Melanocyte of skin (primary cell): ENCODE measurements around the gene PPP1R18. TPM values are rescaled to one million over a fixed set of nuclear protein-coding genes. Genes with fewer than 3 reads are reported as not detected.

Source experiments
- small RNA-seq, 2 donors: library from RNA; depleted of rRNA; stranded (forward); fragments of <200 nt; gene quantifications; one replicate each; pipeline ENCODE3, GENCODE V24; 2012
- total RNA-seq, 2 donors: library from RNA; depleted of rRNA; stranded (reverse); fragments of >200 nt; gene quantifications; 2 replicates each; pipeline ENCODE4 v1.2.3, GENCODE V29; 2012

The PPP1R18 gene, protein sequence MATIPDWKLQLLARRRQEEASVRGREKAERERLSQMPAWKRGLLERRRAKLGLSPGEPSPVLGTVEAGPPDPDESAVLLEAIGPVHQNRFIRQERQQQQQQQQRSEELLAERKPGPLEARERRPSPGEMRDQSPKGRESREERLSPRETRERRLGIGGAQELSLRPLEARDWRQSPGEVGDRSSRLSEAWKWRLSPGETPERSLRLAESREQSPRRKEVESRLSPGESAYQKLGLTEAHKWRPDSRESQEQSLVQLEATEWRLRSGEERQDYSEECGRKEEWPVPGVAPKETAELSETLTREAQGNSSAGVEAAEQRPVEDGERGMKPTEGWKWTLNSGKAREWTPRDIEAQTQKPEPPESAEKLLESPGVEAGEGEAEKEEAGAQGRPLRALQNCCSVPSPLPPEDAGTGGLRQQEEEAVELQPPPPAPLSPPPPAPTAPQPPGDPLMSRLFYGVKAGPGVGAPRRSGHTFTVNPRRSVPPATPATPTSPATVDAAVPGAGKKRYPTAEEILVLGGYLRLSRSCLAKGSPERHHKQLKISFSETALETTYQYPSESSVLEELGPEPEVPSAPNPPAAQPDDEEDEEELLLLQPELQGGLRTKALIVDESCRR
- 10 to 100 TPM; 25.5 to 49.3 TPM for total RNA-seq

DNA sequence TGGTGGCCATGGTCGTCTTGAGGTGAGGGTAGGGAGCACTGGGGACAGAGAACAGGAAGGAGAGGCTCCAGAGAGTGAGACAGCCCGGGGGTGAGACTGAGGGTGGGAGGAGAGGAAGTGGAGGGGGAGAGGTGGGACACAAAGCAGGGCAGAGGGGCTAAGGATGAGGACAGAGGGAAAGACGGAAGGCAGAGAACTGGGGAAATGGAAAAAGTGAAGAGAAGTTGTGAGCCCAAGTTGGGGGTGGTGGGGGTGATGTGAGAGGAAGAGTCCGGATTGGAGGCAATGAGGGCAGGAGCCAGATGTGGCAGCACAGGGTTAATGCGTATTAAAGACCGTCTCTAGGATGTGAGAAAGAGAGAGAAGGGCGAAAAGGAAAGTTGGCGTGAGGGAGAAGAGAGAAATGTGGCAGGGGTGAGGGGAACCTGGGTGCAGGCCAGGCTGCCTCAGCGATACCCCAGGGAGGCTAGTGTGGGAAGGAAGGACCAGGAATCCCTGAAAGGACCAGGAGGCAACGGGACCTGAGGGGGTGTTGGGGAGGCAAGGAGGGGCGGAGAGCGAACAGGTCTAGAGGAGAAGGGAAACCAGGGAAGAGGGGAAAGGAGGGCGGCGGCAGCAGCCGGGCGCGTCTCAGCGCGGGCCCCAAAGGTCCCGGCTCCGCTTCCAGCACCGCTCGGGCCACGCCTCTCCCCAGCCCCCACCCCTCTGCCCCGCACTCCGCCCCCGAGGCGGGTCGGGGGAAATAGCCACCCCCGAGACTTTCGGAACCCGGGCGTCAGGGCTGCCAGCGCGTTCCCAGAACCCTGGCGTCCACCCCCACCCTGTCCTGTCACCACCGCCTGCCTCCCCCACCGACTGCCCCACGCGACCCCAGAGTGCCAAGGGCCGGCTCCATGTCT, at the start of gene PPP1R18:
TSS of gene PPP1R18 (minus strand) at position 637 of the 899 bp plus-strand sequence. CDS start at position 10, 627 bp downstream.

DNA sequence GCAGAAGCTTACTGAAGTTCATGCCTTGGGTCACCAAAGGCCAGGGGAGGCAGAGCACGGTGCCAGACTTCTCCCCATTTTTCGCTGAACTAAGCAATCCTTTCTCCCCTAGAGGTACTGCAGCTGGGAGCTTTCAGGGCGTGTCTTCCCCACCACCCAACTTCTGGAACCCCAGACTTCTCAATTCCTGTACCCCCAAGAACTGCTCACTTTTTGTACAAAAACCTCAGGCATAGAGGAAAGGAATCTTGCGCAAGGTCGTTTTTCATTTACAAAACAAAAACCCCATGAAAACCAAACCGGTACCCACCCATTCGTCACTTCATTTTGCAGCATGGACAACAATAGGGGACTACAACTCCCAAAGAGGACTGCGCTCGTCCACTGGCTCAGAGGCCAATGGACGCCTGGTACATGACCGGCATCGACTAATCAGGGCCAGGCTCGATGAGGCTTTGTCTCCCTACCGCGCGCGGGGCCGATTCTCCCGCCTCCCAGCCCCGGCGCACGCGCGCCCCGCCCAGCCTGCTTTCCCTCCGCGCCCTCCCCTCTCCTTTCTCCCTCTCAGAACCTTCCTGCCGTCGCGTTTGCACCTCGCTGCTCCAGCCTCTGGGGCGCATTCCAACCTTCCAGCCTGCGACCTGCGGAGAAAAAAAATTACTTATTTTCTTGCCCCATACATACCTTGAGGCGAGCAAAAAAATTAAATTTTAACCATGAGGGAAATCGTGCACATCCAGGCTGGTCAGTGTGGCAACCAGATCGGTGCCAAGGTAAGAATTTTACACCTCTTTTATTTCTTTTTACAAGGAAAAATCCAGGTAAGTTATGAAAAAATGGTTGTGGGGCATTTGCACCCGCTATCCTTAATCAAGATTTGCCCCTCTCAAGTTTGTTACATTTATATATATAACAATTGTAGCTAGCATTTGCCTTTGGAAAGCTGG, 33.6 kb upstream of the PPP1R18 start, which contains the start of gene TUBB:
TSS of gene TUBB (plus strand) at position 562 of the 947 bp plus-strand sequence. CDS start at position 717, 155 bp downstream.

DNA sequence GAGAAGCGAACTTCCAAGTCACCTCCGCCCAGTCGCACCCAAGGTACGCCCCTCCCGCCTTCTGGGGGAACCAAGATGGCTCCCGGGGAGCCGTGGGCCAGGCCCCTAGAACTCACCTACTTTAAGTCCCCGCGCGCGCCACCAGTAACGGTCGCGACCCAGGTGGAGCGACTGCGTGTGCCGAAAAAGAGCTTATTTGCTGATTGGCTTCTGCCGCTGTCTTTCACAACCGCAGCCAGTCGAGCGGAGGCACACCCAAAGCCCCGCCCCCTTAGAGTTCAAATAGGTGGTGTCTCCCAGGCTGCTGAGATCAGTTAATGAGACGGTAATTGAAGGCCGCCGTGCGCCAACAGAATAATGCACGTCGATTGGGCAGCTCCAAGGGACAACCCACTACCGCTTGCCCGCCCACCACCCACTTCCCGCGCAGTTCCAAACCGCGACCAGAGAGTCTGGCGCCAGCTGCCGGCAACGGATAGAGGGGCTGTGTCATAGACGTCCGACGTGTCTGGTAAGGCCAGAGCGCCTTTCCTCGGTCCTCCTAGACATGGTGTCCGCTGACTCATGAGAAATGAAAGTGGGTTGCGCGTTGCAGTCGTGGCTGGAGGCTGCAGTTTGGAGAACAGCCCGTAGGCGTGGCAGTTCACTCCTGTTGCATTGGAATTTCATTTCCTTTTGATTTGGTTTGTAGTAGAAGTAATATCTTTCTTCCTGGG, 30.8 kb upstream of the PPP1R18 start, which contains the start of gene MDC1:
TSS of gene MDC1 (minus strand) at position 153 of the 716 bp plus-strand sequence. CDS start 2,106 bp downstream, outside the sequence.

DNA sequence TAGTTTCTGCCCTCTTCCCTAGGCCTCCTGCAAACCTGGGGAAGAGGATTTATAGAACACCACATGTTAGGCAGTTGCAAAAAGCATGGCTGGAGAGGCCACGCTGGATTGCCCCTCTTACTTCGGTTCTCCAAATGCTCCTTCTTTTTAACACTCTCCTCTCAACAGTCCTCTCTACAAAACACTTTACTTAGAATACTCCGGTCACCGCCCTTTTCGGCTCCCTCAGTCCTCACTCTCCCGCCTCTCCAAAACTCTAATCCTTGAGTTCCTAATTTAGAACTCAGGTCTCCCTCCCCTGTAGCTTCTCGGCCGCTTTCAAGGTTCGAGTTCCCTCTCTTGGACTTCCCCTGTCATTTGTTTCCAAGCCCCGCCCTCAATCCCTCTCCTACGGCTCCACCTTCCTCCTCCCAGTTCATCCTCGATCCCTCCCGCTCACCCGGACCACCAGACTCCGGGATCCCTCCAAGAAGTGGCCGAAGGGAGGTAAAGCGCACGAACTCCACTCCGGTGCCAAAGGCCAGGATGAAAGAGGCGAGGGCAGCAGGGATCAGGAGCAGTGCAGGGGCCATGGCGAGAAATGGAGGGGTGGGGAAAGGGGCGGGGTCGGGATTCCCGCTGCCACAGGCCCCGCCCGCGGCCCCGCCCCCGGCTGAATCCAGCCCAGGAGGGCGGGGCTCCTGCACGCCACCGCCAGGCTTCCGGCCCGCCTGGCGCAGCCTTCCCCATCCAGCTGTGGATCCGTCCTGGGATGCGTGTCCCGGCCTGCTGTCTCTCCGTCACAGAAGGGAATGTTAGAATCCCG, 4.2 kb upstream of the PPP1R18 start, which contains the start of gene NRM:
TSS of gene NRM (minus strand) at position 582 of the 805 bp plus-strand sequence. CDS start at position 572, 10 bp downstream.

DNA sequence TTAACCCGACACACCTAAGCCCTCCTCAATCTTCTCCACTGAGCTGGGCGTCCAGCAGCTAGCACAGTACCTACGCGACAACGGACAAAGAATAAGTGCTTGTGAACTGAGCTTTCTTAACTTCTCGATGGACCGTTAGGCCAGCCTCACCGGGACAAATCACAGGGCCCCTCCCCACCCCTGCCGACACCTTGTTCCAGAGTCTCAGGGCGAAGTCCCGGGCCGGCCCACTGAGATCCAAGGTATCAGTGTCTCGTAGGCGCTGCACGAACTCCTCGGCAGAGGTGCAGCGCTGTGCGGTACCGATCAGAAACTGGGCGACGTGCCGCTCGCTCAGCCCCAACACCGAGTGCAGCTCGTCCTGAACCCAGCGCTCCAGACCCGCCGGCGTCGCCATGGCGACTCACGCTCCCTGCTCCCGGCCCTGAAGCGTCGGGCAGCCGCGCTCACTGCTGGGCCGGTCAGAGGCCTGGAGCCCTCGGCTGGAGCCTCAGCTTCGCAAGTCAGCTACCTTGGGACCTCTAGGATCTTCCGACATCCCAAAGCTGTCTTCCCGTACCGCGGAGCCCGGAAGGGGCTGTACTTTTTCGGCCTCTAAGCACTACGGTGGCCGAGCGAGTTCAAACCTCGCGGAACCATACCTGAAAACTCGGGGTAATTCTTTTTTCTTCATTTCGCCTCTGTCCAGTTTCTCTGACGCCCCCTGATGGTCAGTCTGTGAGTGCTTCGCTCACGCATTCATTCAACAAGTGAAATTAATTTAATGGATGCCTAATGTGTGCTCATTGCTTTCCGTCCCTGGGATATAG, 13.8 kb downstream of the PPP1R18 start, which contains the start of gene DHX16:
TSS of gene DHX16 (minus strand) at position 562 of the 809 bp plus-strand sequence. CDS start at position 397, 165 bp downstream.

DNA sequence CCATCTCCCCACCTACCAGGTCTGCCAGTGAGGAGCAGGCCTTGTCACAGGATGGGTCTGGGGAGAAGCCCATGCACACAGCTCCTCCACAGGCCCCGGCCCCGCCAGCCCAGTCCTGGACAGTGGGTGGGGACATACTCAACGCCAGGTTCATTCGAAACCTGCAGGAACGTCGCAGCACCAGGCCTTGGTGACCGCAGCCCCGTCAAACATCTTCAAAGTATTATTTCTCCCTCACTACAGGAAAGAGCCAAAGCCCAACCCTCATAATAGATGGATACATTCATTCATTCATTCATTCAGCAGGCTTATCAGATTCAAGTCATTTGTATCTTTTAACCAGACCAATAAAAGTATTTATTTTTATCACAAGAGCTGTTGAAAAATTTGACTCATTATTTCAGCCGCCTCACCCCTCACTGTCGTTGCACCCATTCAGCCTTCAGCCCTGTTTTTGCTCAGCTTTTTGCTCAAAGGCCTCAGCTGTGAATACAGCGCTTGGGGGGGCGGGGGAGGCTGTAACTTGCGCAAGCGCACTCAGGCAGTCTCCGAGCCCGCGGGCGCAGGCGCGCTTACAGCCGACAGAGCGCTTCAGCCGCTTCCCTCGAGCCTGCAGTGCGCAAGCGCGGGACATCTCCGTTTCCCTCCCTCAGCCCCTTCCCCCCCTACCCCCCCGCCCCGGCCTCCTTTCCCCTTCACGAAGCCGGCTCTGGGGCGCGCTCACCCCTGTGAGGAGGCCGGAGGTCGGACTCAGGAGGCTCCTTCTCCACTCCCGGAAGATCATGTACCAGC, 39.8 kb downstream of the PPP1R18 start, which contains the start of gene C6orf136:
TSS of gene C6orf136 (plus strand) at position 684 of the 792 bp plus-strand sequence. CDS start at position 783, 99 bp downstream.

DNA sequence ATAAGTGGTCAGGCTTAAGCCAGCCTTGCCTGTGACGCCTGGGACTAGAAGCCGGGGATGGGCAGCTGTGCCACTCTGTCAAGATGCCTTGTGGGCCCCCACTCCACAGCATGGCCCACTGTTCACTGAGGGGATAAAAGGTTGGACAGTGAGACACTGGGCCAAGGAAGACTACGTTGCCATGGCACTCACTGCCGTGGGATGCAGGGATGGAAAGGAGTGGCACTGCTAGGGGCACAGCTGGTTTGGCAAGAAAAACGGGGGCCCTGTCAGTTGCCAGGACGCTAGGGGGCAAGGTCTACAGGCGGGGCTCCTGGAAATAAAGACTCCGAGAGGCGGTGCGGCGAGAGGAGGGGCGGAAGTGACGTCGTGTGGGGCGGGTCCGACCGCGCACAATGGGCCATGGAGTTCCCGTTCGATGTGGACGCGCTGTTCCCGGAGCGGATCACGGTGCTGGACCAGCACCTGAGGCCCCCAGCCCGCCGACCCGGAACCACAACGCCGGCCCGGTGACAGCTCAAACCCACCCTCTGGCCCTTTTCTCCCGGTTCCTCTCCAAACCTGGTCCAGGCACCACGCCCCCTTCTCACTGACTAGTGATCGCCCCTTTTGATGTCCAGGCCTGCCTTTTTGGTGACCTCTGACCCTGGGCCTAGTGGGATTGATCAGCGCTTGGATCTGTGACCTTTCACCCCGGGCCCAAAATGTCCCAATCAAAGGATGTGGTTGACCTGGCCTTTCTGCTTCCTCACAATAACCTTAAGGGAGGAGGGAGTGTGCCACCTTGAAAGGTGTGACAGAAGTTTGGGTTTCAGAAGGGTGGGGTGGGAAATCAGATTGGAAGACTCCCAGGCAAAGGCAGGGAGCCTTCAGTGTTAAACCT, 59.7 kb downstream of the PPP1R18 start, which contains the start of gene ATAT1:
TSS of gene ATAT1 (plus strand) at position 391 of the 883 bp plus-strand sequence.

Small RNA genes within 50 kb of the gene (small RNA-seq; reads per million reads assigned to genes)
- gene RF00019, result 0 reads per million in 2 donors

Other genes with a start within 250 kb of the PPP1R18 start
- gene HLA-E, start 197.1 kb downstream of the PPP1R18 start, total RNA-seq, result 100 to 1,000 TPM; 532 to 662 TPM
- 10 to 100 TPM; 40.3 to 41.0 TPM for gene GNL1, start 130.2 kb downstream of the PPP1R18 start, total RNA-seq
- 10 to 100 TPM in 1 of 2 donors, 1 to 10 TPM in 1; 5.9 to 12.7 TPM for gene PRR3, start 129.3 kb downstream of the PPP1R18 start, total RNA-seq
- gene ABCF1, start 115.2 kb downstream of the PPP1R18 start, total RNA-seq, result 10 to 100 TPM; 53.3 to 74.7 TPM
- gene PPP1R10, start 69.4 kb downstream of the PPP1R18 start, total RNA-seq, result 10 to 100 TPM; 47.3 to 49.2 TPM
- gene MRPS18B, start 68.8 kb downstream of the PPP1R18 start, total RNA-seq, result 100 to 1,000 TPM in 1 of 2 donors, 10 to 100 TPM in 1; 88.4 to 117 TPM
- gene ATAT1, start 59.8 kb downstream of the PPP1R18 start, total RNA-seq, result 1 to 10 TPM; 4.1 to 6.7 TPM
- gene C6orf136, start 39.5 kb downstream of the PPP1R18 start, total RNA-seq, result 1 to 10 TPM; 5.2 to 7.3 TPM
- 10 to 100 TPM; 31.7 to 43.6 TPM for gene DHX16, start 13.6 kb downstream of the PPP1R18 start, total RNA-seq
- 1 to 10 TPM; 4.5 to 10.0 TPM for gene NRM, start 4.3 kb upstream of the PPP1R18 start, total RNA-seq
- 10 to 100 TPM in 1 of 2 donors, 1 to 10 TPM in 1; 6.9 to 11.7 TPM for gene MDC1, start 30.6 kb upstream of the PPP1R18 start, total RNA-seq
- 1,000 to 10,000 TPM in 1 of 2 donors, 100 to 1,000 TPM in 1; 471 to 1,023 TPM for gene TUBB, start 33.7 kb upstream of the PPP1R18 start, total RNA-seq
- 100 to 1,000 TPM; 115 to 173 TPM for gene FLOT1, start 56.0 kb upstream of the PPP1R18 start, total RNA-seq
- 100 to 1,000 TPM; 106 to 125 TPM for gene IER3, start 57.9 kb upstream of the PPP1R18 start, total RNA-seq
- gene DDR1, start 197.9 kb upstream of the PPP1R18 start, total RNA-seq, result 10 to 100 TPM; 16.2 to 17.0 TPM
- 10 to 100 TPM; 12.0 to 17.3 TPM for gene GTF2H4, start 221.6 kb upstream of the PPP1R18 start, total RNA-seq
- gene VARS2, start 227.6 kb upstream of the PPP1R18 start, total RNA-seq, result 10 to 100 TPM; 19.3 to 24.8 TPM
- not detected for gene SFTA2, start 245.5 kb upstream of the PPP1R18 start, total RNA-seq